NB4 (cell line): ENCODE results near the gene BAHCC1.

Experiments used
- DNase-seq: peaks from one replicate; pipeline ENCODE4 v3.0.0; 2010; ENCODE audit warnings: low read depth
- H3K4me3 ChIP-seq: one replicate; pipeline ENCODE4 v1.5.1; 2011; ENCODE audit warnings: mild to moderate bottlenecking, low read depth, low read length, moderate library complexity
- CTCF ChIP-seq: IDR thresholded peaks from one replicate; pipeline ENCODE4 v1.5.1; 2012; ENCODE audit warnings: low read depth, low read length
- MAX ChIP-seq: IDR thresholded peaks from 2 replicates; pipeline ENCODE4 v1.6.1; 2011; ENCODE audit warnings: low read depth, low read length
- MYC ChIP-seq: IDR thresholded peaks from 2 replicates; pipeline ENCODE4 v1.6.1; 2011; ENCODE audit warnings: low read depth, low read length
- POLR2A ChIP-seq: IDR thresholded peaks from 2 replicates; pipeline ENCODE4 v1.6.1; 2011; ENCODE audit warnings: mild to moderate bottlenecking; ENCODE audit not compliant: insufficient read length; ENCODE audit errors: extremely low read depth

The BAHCC1 gene

GRCh38 chr17:81453712-81454111, 58.5 kb downstream of the BAHCC1 start:
- H3K4me3 ChIP-seq, result no peak overlapping the region
- TF ChIP-seq POLR2A, result peak; percentile 30
- TF ChIP-seq CTCF, result no peak
- TF ChIP-seq MYC, result peak; percentile 79
- no peak for TF ChIP-seq MAX
- peak; percentile 85 for DNase-seq

GRCh38 chr17:81454473-81454872, 59.2 kb downstream of the BAHCC1 start:
- no peak for DNase-seq

GRCh38 chr17:81455387-81455786, 60.1 kb downstream of the BAHCC1 start:
- no peak for DNase-seq
- TF ChIP-seq MAX (no peak), MYC (no peak), CTCF (no peak), POLR2A (no peak)
- H3K4me3 ChIP-seq, result no peak overlapping the region

More at GRCh38 chr17:81454473-81454872, 59.2 kb downstream of the BAHCC1 start:
- TF ChIP-seq MAX (no peak), MYC (no peak), POLR2A (no peak), CTCF (no peak)
- H3K4me3 ChIP-seq, result no peak overlapping the region

GRCh38 chr17:81456091-81456490, 60.8 kb downstream of the BAHCC1 start:
- TF ChIP-seq MAX (no peak), MYC (no peak), POLR2A (no peak), CTCF (no peak)
- no peak for DNase-seq
- H3K4me3 ChIP-seq, result no peak overlapping the region

- no peak overlapping the region for H3K4me3 ChIP-seq
- no peak for DNase-seq
- no peak for TF ChIP-seq POLR2A
- peak; percentile 34; the same call in 1 of the 2 replicates for TF ChIP-seq MYC
- peak; percentile 48; the same call in 1 of the 2 replicates for TF ChIP-seq MAX
- TF ChIP-seq CTCF, result no peak
These were observed 61.5 kb downstream of the BAHCC1 start for GRCh38 chr17:81456798-81457197.
